Mesenchymal stem cell (in vitro differentiated cells and primary cell): ENCODE results near the gene NPPC.

ENCODE experiments used
- DNase-seq: peaks from one replicate; pipeline ENCODE4 v3.0.0-alpha.2; 2013
- H2AFZ ChIP-seq: one replicate; pipeline ENCODE4 v1.6.1; 2013; ENCODE audit warnings: low read depth, mild to moderate bottlenecking, control low read depth, inconsistent platforms, low read length, moderate library complexity
- H2AK5ac ChIP-seq: 2 replicates; pipeline ENCODE4 v1.6.1; 2013; ENCODE audit warnings: low read length, moderate library complexity, mild to moderate bottlenecking, inconsistent platforms; ENCODE audit not compliant: severe bottlenecking
- H2BK120ac ChIP-seq: one replicate; pipeline ENCODE4 v1.6.1; 2013; ENCODE audit warnings: low read depth, mild to moderate bottlenecking, inconsistent platforms, low read length, moderate library complexity
- H2BK12ac ChIP-seq, 2 experiments: one replicate each; pipeline ENCODE4 v1.6.1; 2013; ENCODE audit warnings: inconsistent platforms in 2 of 2, low read length in 2 of 2, mild to moderate bottlenecking in 2 of 2, moderate library complexity in 2 of 2, control low read depth in 1 of 2
- H2BK15ac ChIP-seq: one replicate; pipeline ENCODE4 v1.6.1; 2013; ENCODE audit warnings: mild to moderate bottlenecking, low read depth, inconsistent platforms; ENCODE audit not compliant: poor library complexity, severe bottlenecking
- H2BK5ac ChIP-seq: 2 replicates; pipeline ENCODE4 v1.6.1; 2013; ENCODE audit warnings: low read depth, mild to moderate bottlenecking, low read length, control low read depth, inconsistent platforms; ENCODE audit not compliant: poor library complexity, severe bottlenecking
- H3K14ac ChIP-seq, 2 experiments: one replicate each; pipeline ENCODE4 v1.6.1; 2013; ENCODE audit warnings: inconsistent platforms in 2 of 2, low read length in 2 of 2, control low read depth in 1 of 2, mild to moderate bottlenecking in 1 of 2, moderate library complexity in 1 of 2
- H3K18ac ChIP-seq, 2 experiments: one replicate each; pipeline ENCODE4 v1.6.1; 2013; ENCODE audit warnings: inconsistent platforms in 2 of 2, low read length in 2 of 2, control low read depth in 1 of 2, low read depth in 1 of 2, mild to moderate bottlenecking in 1 of 2
- H3K23ac ChIP-seq, 2 experiments: one replicate each; pipeline ENCODE4 v1.6.1; 2013; ENCODE audit warnings: inconsistent platforms in 2 of 2, low read length in 2 of 2, mild to moderate bottlenecking in 2 of 2, moderate library complexity in 2 of 2, control low read depth in 1 of 2
- H3K27ac ChIP-seq: 2 replicates; pipeline ENCODE4 v1.5.1; 2013; ENCODE audit warnings: mild to moderate bottlenecking, moderate library complexity, low read length, control low read depth, inconsistent platforms; ENCODE audit not compliant: poor library complexity, severe bottlenecking
- H3K27me3 ChIP-seq, 2 experiments: 2 replicates each; pipeline versions ENCODE4 v1.6.1 to v1.7.0; 2013; ENCODE audit warnings: low read length in 2 of 2, mild to moderate bottlenecking in 2 of 2, moderate library complexity in 2 of 2, control low read depth in 1 of 2, inconsistent platforms in 1 of 2; ENCODE audit not compliant: control insufficient read depth in 1 of 2, insufficient read depth in 1 of 2
- H3K36me3 ChIP-seq, 2 experiments: 2 replicates each; pipeline versions ENCODE4 v1.6.1 to v1.7.0; 2013; ENCODE audit warnings: low read length in 2 of 2, control low read depth in 1 of 2, inconsistent platforms in 1 of 2, low read depth in 1 of 2, mild to moderate bottlenecking in 1 of 2; ENCODE audit not compliant: insufficient read depth in 2 of 2, control insufficient read depth in 1 of 2
- H3K4ac ChIP-seq, 2 experiments: one replicate each; pipeline ENCODE4 v1.6.1; 2013; ENCODE audit warnings: inconsistent platforms in 2 of 2, low read length in 2 of 2, mild to moderate bottlenecking in 2 of 2, moderate library complexity in 2 of 2, control low read depth in 1 of 2, low read depth in 1 of 2
- H3K4me1 ChIP-seq: 2 replicates; pipeline ENCODE4 v1.6.1; 2013; ENCODE audit warnings: low read depth, low read length, control low read depth; ENCODE audit not compliant: control insufficient read depth, insufficient read depth
- H3K4me2 ChIP-seq: 2 replicates; pipeline ENCODE4 v1.6.1; 2013; ENCODE audit warnings: low read length, mild to moderate bottlenecking, inconsistent platforms; ENCODE audit not compliant: poor library complexity, severe bottlenecking
- H3K4me3 ChIP-seq, 2 experiments: 2 replicates each; pipeline versions ENCODE4 v1.5.1 to v1.7.0; 2013; ENCODE audit warnings: low read length in 2 of 2, mild to moderate bottlenecking in 2 of 2, control low read depth in 1 of 2, low read depth in 1 of 2; ENCODE audit not compliant: insufficient read depth in 1 of 2
- H3K79me1 ChIP-seq: replicated peaks from 2 replicates; pipeline ENCODE4 v1.6.1; 2013; ENCODE audit warnings: mild to moderate bottlenecking, control low read depth, low read length, inconsistent platforms; ENCODE audit not compliant: poor library complexity, severe bottlenecking
- H3K9ac ChIP-seq: 2 replicates; pipeline ENCODE4 v1.7.0; 2013; ENCODE audit warnings: mild to moderate bottlenecking, low read length, moderate library complexity
- H3K9me3 ChIP-seq: 2 replicates; pipeline ENCODE4 v1.7.0; 2013; ENCODE audit warnings: mild to moderate bottlenecking, low read length; ENCODE audit not compliant: control insufficient read depth
- H4K8ac ChIP-seq: one replicate; pipeline ENCODE4 v1.6.1; 2013; ENCODE audit warnings: inconsistent platforms, mild to moderate bottlenecking, low read length, moderate library complexity
- H4K91ac ChIP-seq: one replicate; pipeline ENCODE4 v1.6.1; 2013; ENCODE audit warnings: mild to moderate bottlenecking, low read length, inconsistent platforms
- WGBS: methylation state at CpG from one replicate; pipeline ENCODE4 v1.1.7; 2013; ENCODE audit warnings: mixed read lengths; 5-methylcytosine and 5-hydroxymethylcytosine counted together

Gene NPPC

GRCh38 chr2:231966886-231967285 is 40.7 kb upstream of the NPPC start:
- Histone ChIP-seq H2BK15ac (no peak overlapping the region), H2BK12ac (no peak overlapping the region), H3K9me3 (no peaks in the 10 kb centered on the region), H2AK5ac (no peak overlapping the region), H2AFZ (no peak overlapping the region), H3K36me3 (peaks cover 0 to 2% of the 10 kb centered on the region in 2 experiments), H3K23ac (no peak overlapping the region), H3K4me1 (peaks cover 1% of the 10 kb centered on the region), H3K9ac (no peak overlapping the region), H3K79me1 (peaks cover 9% of the 10 kb centered on the region), H3K27ac (no peak overlapping the region), H3K4me3 (no peak overlapping the region), H2BK5ac (no peak overlapping the region), H4K8ac (no peak overlapping the region), H3K4ac (no peak overlapping the region), H4K91ac (no peak overlapping the region), H3K18ac (no peak overlapping the region), H2BK120ac (no peak overlapping the region), H3K27me3 (no peaks in the 10 kb centered on the region), H3K4me2 (no peak overlapping the region), H3K14ac (no peak overlapping the region)
- WGBS: 86% methylated on average over 4 of the region's 4 CpGs
- no peak for DNase-seq

DNA sequence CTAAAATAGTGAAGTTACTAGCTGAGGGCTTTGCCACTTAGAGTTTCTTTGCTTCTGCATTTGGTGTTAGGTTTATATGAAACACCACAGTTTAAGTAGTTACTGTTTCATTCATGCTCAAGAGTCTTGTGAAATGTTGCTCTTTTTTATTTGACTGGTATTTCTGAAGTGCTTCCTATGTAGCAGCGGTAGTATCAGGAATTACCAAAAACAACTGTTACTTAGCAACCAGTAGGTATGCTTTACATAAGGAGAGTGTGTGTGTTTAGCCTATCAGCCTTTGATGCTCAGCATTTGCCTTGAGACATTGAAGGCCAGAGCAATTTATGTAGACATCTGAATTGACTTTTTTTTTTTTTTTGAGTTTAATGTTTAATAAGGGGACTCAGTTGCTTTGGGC is 38.9 kb upstream of the NPPC start:
- Histone ChIP-seq H3K23ac (no peak overlapping the region), H3K4me2 (no peak overlapping the region), H3K9me3 (no peaks in the 10 kb centered on the region), H2BK15ac (no peak overlapping the region), H3K4me1 (peaks cover 6% of the 10 kb centered on the region), H3K18ac (no peak overlapping the region), H3K9ac (no peak overlapping the region), H2AK5ac (no peak overlapping the region), H3K4ac (no peak overlapping the region), H3K79me1 (peaks cover 9% of the 10 kb centered on the region), H2BK12ac (no peak overlapping the region), H3K27me3 (no peaks in the 10 kb centered on the region), H4K91ac (no peak overlapping the region), H2BK5ac (no peak overlapping the region), H4K8ac (no peak overlapping the region), H3K27ac (no peak overlapping the region), H3K14ac (no peak overlapping the region), H2BK120ac (no peak overlapping the region), H2AFZ (no peak overlapping the region), H3K36me3 (peaks cover 0 to 2% of the 10 kb centered on the region in 2 experiments), H3K4me3 (no peak overlapping the region)
- WGBS: 100% methylated on average over 1 of the region's 1 CpG
- peak; percentile 16 for DNase-seq

DNA sequence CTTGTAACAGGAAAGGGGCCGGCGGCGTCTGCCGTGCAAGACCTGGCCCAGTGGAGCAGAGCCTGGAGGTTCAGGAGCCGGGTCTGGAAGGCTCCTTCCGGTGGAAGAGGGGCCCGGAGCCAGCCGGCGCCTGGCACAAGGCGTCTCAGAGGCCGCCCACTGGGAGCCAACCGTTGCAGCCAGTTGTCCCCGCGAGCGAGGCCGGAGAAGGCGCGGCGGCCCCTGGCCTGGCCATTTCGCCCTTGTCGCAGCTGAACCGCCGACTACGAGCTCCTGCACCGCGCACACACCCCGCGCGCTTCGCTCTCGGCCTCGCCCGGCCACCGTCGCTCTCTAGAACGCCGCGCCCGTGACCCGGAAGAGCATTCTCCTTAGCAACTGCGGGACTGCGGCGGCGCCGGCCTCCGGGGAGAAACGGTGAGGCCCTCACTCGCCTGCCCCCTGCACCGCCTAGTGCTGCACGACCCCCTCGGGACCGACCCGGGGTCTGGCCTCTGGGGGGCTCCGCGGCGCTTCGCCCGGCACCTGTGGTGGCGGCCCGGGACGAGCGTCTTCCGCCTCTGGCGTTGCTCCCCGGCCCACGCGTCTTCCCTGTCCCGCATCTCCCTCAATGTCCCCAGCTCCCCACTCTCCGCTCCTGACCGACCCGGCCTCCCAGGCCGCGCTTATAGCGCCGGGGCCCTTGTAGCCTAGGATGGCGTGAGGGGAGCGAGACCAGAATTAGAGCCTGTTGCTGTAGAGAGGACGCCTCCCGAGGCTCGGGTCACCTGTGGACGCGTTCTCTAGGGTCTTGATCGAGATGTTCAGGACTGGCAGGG is 35.4 kb upstream of the NPPC start, which contains the start of gene DIS3L2:
TSS of gene DIS3L2 (plus strand) at position 365 of the 818 bp plus-strand sequence. CDS start 53,215 bp downstream, outside the sequence.
- H3K79me1 ChIP-seq: peaks cover 4% of the 10 kb centered on the region
- peak within 1 kb of the TSS; percentile 94 for H4K91ac ChIP-seq
- peak within 1 kb of the TSS; percentile 95 to 99 for H3K4me3 ChIP-seq
- H2AFZ ChIP-seq: peak within 1 kb of the TSS; percentile 99
- peak within 1 kb of the TSS; percentile 91 for H3K4me2 ChIP-seq
- peak within 1 kb of the TSS; percentile 88 for H4K8ac ChIP-seq
- peak within 1 kb of the TSS in 1 of 2 experiments; percentile 25 for H2BK12ac ChIP-seq
- peaks cover 6% of the 10 kb centered on the region for H3K4me1 ChIP-seq
- H2AK5ac ChIP-seq: no peak within 1 kb of the TSS
- H2BK15ac ChIP-seq: peak within 1 kb of the TSS; percentile 97
- H3K23ac ChIP-seq: peak within 1 kb of the TSS in 1 of 2 experiments; percentile 94
- H2BK120ac ChIP-seq: peak within 1 kb of the TSS; percentile 91
- H3K4ac ChIP-seq: peak within 1 kb of the TSS; percentile 88 to 90
- H3K14ac ChIP-seq: peak within 1 kb of the TSS in 1 of 2 experiments; percentile 94
- no peaks in the 10 kb centered on the region for H3K9me3 ChIP-seq
- peak within 1 kb of the TSS; percentile 96 for H3K9ac ChIP-seq
- peak within 1 kb of the TSS; percentile 91 to 97 for H3K18ac ChIP-seq
- peak within 1 kb of the TSS; percentile 94 for H2BK5ac ChIP-seq
- under 1% methylated on average over 59 of the region's 83 CpGs for WGBS
- peak; percentile 87 for DNase-seq
- H3K27me3 ChIP-seq: no peaks in the 10 kb centered on the region
- H3K36me3 ChIP-seq: peaks cover 0 to 2% of the 10 kb centered on the region in 2 experiments
- peak within 1 kb of the TSS; percentile 73 for H3K27ac ChIP-seq

GRCh38 chr2:231960810-231961348 is 34.7 kb upstream of the NPPC start:
- no peak overlapping the region for H3K14ac ChIP-seq
- WGBS: 66% methylated on average over 18 of the region's 18 CpGs

More at GRCh38 chr2:231960810-231961348, 34.7 kb upstream of the NPPC start:
- H2AFZ ChIP-seq: peak overlapping the region; percentile 32
- H3K23ac ChIP-seq: no peak overlapping the region
- no peaks in the 10 kb centered on the region for H3K36me3 ChIP-seq
- no peak for DNase-seq
- H2BK5ac ChIP-seq: no peak overlapping the region
- H3K79me1 ChIP-seq: peaks cover 4% of the 10 kb centered on the region
- no peak overlapping the region for H2AK5ac ChIP-seq
- peak overlapping the region; percentile 91 to 97 for H3K18ac ChIP-seq
- H3K4ac ChIP-seq: peak overlapping the region; percentile 21 to 88
- H3K27me3 ChIP-seq: no peaks in the 10 kb centered on the region
- H3K9ac ChIP-seq: peak overlapping the region; percentile 96
- H3K4me2 ChIP-seq: peak overlapping the region; percentile 91
- H3K4me1 ChIP-seq: peaks cover 6% of the 10 kb centered on the region
- no peak overlapping the region for H2BK12ac ChIP-seq
- peak overlapping the region; percentile 9 for H2BK15ac ChIP-seq
- peak overlapping the region; percentile 28 for H3K27ac ChIP-seq
- H3K9me3 ChIP-seq: no peaks in the 10 kb centered on the region
- H3K4me3 ChIP-seq: peak overlapping the region; percentile 95 to 99
- H4K8ac ChIP-seq: peak overlapping the region; percentile 88
- peak overlapping the region; percentile 91 for H2BK120ac ChIP-seq
- peak overlapping the region; percentile 94 for H4K91ac ChIP-seq
